Inflammatory macrophage treated with lipopolysaccharide for 4 hours (primary cell): ENCODE measurements around the gene SLC29A3.

Experiments used
- DNase-seq: peaks from one replicate; pipeline ENCODE4 v3.0.0-alpha.2; 2020

Gene SLC29A3

DNA sequence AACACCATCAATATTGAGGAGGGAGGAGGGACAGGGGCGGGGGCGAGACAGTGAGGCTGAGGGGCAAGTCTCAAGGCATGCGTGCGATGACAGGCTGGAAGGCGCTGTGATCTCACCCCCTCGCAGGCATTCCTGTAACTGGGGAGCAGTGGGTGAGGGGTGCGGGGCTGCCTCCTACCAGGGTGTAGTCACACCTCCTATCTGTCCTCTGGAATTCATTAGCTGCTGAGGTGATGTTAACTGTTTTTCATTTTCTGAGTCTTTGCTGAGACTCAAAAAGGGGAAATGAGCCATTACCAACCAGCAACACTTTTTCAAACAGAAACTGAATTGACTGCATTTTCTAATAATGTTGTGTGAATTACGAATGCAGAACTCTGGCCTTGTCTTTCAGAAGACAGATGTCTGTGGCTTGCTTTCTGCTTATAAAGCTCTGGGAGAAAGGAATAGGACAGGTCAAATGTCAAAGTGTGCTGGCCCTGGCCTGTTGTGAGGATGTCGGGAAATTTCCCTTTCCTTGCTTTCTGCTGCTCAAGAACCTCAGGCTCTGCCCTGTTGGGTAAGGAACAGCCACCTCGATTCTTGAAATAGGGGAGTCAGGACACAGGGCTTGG is 53.9 kb downstream of the SLC29A3 start:
- peak; percentile 89 for DNase-seq

DNA sequence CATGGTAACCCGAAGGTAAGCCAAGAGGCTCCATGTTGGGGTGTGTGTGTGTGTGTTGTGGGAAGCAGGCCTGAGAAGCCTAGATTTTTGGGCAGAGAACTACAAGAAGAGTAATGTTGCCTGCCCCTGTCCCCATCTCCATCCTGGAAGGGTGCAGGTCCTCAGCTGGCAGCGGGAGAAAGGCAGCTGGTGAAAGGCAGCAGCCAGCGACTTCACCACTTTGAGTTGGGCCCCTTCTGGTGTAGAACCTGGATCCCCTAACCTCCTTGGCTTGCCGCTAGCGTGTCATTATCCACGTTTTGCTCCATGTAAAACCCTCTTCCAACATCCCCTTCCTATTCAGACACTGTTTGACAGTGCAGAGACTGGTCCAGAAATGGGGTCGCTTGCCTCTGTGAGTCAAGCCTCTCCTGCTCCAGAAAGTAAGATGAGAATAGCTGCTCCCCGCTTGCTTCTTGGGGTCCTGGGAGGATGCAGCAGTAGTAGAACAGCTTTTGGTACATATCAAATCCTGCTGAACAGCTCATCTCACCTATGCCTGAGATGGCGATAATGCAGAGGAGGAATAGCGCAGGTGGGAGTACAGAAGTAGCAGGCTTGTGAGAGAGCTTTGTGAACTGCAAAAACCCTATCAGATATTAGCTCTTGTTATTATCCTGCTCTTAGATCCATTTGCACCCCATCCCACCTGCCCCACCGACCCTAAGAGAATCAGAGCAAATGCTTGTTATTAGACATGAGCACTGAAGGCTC is 55.6 kb downstream of the SLC29A3 start:
- no peak for DNase-seq

GRCh38 chr10:71375952-71376351 is 56.9 kb downstream of the SLC29A3 start:
- DNase-seq, result no peak

DNA sequence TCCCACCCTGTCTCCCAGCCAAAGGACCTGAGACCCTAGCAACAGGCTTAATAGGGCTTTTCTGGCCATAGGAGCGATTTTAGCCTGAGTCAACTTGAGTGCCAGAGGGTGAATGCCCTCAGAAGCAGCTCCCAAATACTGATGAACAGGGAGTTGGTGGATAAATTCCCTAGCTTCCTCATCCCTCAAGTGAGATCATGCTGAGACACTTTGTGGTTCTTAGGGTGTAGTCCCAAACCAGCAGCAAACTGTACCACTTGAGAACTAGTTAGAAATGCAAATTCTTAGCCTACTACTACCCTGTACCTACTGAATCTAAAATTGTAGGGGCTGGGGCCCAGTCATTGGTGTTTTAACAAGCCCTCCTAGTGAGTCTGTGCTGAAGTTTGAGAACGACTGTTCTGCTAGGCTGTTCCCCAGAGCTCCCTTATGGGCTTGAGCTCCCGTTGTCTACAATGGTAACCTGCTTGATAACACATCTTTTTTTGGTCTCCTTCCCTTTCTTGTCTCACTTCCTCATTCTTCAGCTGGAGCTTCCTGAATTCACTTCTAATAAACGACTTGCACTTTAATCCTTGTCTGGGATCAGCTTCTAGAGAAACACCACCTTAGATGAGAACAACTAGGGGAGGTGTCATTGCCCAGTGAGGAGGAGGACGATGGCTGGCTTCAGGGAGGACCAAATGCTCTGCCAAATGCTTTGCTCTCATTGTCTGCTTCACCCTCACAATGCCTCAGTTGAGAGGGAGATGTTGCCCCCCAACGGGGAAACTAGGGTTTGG is 59.5 kb downstream of the SLC29A3 start:
- peak; percentile 75 for DNase-seq

DNA sequence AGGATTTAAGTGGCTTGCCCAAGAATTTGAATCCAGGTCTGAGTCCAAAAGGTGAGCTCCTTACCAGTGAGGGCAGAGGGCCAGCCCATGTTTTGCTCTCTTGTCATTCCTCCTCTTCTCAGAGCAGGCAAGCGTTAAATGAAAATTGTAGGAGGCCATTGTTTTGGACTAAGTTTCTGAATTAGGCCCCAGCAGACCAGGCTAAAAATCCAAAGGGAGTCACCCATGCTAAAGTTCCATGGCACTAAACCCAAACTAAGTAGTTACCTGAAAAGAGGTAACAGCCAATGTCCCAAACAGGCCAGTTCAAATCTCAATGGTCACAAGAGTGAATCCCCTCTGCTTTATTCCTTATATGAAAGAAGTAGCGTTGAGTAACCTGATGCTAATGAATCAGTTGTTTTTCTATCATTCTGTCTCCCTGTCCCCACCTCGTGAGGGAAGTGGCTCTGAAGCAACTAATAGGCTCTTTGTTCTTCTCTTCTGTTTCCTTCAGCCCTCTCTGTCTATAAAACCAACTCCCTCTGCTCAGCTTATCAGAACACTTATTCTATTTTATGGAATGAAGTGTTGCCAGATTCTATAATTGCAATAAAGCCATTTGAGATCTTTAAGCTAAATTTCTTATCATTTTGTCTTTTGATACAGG is 60.2 kb downstream of the SLC29A3 start:
- peak; percentile 58 for DNase-seq

DNA sequence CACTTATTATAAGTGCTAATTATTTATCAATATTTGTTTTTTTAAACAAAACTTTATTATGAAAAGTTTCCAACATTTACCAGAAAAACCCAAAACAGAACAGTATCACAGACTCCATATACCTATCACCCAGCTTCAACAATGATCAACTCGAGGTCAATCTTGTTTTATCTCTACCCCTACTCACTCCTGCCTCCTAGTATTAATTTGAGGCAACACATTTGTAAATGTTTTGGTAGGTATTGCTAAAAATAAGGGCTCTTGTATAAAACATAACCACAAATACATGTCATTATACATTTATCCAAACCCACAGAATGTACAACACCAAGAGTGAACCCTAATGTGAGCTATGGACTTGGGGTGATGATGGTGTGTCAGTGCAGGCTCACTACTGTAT is 61.8 kb downstream of the SLC29A3 start:
- DNase-seq, result no peak

DNA sequence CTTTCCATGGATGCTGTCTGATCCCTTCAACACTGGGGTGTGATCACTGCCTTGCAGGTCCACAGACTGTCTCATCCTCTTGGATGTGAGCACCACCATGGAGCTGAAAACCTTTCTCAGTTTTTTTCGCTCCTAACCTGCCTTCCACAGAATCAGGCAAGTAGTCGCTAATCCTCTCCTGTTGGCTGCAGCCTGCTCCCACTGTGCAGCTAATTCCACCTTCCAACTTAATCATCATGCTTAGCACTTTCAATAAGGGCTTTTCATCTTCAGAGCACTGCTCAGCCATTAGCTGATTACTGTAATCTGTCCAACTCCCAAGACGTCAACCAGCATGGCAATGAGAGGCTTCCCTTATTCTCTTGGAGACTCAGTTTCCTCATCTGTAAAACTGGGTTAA is 62.6 kb downstream of the SLC29A3 start:
- no peak for DNase-seq

- DNase-seq, result no peak
These were observed 63.0 kb downstream of the SLC29A3 start for GRCh38 chr10:71382028-71382427.

DNA sequence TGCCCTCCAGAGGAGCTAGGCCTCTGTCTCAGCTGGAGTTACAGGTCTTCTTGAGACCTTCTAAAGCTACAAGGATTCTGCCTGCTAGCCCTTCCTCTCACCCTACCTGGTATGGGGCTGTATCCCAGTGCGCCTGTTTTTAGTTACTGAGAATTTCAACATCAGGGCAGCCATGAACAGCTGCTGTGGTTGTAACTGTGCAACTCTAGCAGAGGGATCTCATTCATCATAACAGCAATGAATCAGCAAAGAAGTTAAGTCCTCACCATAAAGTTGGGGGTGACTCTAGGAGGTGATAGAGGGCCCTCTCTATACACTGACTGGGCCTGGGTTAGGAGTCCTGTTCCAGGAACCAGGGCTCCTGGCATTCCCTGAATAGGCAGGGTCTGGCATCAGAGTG is 63.7 kb downstream of the SLC29A3 start:
- DNase-seq, result peak; percentile 49

GRCh38 chr10:71383972-71384687 is 65.1 kb downstream of the SLC29A3 start:
- DNase-seq, result peak; percentile 58

DNA sequence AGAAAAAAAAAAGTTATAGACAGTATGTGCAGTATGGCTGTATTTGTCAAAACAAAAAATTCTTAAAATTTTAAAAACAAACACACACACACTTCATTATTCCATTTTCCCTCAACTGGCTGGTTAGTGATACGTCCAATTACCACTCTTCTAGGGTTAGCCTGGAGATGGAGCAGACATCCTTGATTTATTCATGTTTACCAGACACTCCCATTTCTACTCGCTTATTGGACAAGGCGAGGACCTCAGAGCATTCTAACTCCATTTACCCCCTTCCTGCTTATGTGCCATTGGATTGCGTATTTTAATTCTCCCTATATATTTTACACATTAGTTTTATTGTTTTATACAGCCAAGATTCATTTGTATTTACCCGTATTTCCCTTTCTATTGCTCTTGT is 69.1 kb downstream of the SLC29A3 start:
- DNase-seq, result no peak

DNA sequence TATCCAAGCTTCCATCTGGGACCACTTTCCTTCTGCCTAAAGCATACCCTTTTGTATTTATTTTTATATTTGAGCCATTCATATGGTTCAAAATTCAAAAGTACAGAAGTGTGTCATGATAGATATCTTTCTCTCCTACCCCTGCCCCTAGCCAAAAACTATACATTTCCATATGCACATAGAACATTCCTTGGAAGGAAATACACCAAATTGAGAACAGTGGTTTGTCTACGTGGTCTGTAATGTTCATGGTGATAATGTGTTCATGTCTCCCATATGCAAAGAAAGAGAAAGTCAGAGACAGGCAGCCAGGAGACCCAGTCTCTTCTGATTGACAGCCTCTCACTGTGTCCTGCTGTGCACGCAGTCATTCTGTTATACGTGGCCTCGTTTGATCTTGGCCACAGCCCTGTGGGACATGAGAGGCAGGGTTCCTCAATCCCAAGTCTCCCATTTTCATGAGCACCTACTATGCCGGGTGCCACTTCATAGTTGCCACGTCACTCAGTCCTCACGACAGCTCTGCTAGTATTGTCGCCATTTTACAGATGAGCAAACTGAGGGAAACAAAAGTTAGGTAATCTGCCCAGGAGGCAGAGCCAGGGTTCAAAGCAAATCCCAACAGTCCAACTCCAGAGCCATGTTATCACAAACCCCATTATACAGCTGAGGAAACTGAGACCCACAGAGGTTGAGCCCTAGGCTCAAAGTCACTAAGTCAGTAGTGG is 69.7 kb downstream of the SLC29A3 start:
- no peak for DNase-seq

- no peak for DNase-seq
These were observed 70.9 kb downstream of the SLC29A3 start for GRCh38 chr10:71389768-71390460.

DNA sequence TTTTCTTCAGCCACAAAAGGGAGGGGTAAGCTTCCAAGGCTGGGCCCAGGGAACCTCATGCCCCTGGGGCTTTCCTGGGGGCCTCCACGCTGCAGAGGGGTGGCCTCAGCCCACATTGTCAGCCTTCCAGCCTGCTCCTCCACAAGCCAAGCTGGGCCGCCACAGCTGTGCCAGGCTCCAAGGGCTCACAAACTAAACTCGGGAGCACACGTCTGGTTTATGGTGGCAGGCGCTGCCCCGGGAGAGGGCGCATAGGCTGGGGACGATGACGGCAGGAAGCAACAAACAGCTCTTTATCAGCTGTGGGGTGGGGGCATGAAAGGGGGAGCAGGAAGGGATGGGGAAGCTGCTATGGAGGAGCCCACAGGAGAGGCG is 71.4 kb downstream of the SLC29A3 start:
- no peak for DNase-seq

- no peak for DNase-seq
These were observed 72.0 kb downstream of the SLC29A3 start for GRCh38 chr10:71390921-71391690.

GRCh38 chr10:71391701-71392100 is 72.6 kb downstream of the SLC29A3 start:
- no peak for DNase-seq

GRCh38 chr10:71392292-71392691 is 73.2 kb downstream of the SLC29A3 start:
- DNase-seq, result no peak

DNA sequence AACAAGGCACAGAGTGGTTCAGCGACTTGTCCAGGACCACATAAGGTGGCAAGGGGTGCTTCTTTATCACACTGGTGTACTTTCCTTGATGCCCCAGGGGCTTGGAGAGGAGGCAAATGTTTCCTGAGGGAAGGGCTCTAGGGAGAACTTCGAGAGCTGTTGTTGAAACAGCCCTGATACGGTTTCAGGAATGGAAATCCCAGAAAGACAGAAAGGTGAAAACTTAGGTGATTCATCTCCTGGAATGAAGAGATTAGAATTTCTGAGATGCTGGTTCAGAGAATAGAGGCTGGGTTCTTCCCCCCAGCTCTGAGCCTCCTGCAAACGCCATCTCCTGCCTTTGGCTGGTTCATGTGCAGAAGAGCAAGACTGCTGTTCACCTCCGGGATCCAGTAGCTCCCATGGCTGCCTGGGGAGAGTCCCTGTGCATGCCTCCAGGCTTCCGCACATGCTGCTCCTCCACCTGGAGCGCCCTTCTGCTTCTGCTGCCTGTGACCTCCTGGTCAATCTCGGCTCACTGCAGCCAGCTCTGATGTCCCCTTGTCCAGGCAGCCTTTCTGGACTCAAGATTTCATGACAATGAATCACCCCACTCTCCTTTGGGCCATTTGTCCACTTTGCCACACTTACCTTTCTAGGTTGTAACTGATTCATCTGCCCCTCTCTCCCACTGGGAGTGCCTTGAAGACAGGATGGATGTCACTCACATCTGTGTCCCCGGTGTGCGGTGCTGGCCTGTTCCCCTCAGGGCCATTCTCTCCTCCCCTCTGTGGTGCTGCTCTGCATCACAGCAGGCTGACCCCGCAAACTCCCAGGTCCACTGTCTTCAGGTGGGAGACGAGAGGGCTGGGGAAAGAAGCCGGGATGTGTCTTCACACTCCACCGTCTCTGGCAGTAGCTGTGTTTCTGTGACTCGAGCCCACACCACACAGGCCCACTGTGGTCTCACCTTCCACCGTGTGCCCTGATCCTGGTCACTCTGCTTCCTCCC is 74.0 kb downstream of the SLC29A3 start:
- no peak for DNase-seq

DNA sequence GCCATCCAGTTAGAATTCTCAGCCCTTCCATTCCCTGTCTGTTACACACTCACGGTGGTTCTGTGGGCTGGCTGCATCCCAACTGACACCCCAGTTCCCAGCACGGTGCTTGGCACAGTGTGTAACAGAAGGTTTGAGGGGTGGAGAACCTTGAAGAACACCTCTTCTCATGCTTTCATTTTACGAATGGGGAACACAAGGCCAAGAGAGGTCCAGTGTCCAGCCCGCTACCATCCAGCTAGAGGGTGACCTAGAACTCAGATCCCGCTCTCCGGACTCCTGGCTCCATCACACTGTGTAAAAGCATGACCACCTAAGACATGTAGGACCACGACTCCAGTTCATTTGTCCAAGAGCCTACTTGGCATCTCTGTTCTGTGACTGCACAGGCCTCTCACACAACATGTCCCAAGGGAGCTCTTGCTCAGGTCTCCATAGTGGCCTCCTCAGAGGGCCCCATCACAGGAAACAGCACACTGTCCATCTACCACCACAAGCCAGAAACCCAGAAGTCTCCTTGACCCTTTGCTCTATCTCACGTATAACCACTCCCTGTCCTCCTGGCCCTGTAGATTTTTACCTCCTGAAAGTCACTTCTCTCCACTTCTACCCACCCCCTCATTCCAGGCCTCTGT is 74.9 kb downstream of the SLC29A3 start:
- no peak for DNase-seq
